ENCODE measurements around the gene RHBDL3.

RHBDL3 gene

GRCh38 chr17:32267690-32268205 is 2.1 kb downstream of the RHBDL3 start:
- DNase-seq: peak; percentile 43

- DNase-seq: no peak
Observed at GRCh38 chr17:32268734-32269288, 3.2 kb downstream of the RHBDL3 start.

DNA sequence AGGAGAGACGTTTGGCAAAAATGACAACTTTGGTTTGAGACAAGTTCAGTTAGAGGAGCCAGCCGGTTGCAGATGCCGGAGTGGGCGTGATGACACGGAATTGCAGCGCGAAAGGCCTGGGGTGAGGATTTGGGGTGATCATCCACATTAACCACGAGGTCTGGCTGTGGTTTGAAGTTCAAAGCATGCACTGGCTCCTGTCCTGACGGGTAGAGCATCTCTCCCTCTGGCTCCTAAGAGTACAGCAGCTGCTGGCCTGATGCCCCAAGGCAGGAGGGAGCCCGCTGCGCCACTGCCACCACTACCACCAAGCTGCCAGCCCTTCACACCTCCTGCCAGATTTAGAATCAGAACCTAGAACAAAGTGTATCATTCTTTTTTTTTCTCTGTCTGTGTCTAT is 3.7 kb downstream of the RHBDL3 start:
- DNase-seq: no peak

DNA sequence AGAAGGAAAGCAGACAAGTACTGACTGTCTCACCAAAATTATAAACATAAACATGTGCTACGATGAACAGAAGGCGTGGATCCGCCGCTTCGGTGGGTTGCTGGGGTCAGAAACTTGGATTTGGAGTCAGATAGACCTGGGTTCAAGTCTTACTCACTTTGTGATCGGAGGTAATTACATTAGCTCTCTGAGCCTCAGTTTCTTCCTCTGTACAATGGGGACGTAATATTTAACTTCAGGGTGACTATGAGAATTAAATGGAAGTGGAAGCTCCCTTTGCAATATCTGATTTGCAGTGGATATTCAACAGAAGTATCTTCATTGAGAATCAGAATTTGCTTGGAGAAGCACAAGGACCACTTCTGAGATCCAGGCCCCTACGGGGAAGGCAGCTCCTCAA is 6.2 kb downstream of the RHBDL3 start:
- no peak for DNase-seq

GRCh38 chr17:32274101-32274500 is 8.5 kb downstream of the RHBDL3 start:
- no peak for DNase-seq

DNA sequence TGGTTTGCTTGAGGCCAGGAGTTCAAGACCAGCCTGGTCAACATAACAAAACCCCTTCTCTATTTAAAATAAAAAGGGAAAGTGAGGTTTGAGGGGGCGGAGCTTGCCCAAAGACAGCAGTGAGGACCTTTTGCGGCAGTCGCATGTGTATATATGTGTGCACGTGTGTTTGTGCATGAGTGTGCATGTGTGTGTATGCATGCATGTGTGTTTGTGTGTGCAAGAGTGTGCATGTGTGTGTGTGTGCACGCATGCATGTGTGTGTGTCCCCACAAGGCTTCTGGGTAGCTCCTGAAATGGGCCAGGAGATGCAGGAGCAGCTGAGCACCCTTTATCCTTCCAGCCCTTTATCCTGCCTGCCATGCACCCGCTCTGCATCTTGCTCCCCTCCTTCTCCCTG is 9.0 kb downstream of the RHBDL3 start:
- DNase-seq: no peak

- DNase-seq: peak; percentile 89
Observed at GRCh38 chr17:32275060-32276042, 9.7 kb downstream of the RHBDL3 start.

- peak; percentile 67 for DNase-seq
Observed at GRCh38 chr17:32276171-32276601, 10.6 kb downstream of the RHBDL3 start.

GRCh38 chr17:32277284-32277683 is 11.7 kb downstream of the RHBDL3 start:
- DNase-seq: no peak

- no peak for DNase-seq
Observed at GRCh38 chr17:32278815-32279214, 13.2 kb downstream of the RHBDL3 start.

GRCh38 chr17:32279891-32280716 is 14.5 kb downstream of the RHBDL3 start:
- DNase-seq: peak; percentile 76

GRCh38 chr17:32281011-32281451 is 15.4 kb downstream of the RHBDL3 start:
- peak; percentile 98 for DNase-seq

GRCh38 chr17:32283745-32284201 is 18.1 kb downstream of the RHBDL3 start:
- no peak for DNase-seq

GRCh38 chr17:32285306-32285705 is 19.7 kb downstream of the RHBDL3 start:
- DNase-seq: no peak

GRCh38 chr17:32285746-32286517 is 20.3 kb downstream of the RHBDL3 start:
- DNase-seq: peak; percentile 66

GRCh38 chr17:32286518-32286900 is 20.9 kb downstream of the RHBDL3 start:
- DNase-seq: no peak

DNA sequence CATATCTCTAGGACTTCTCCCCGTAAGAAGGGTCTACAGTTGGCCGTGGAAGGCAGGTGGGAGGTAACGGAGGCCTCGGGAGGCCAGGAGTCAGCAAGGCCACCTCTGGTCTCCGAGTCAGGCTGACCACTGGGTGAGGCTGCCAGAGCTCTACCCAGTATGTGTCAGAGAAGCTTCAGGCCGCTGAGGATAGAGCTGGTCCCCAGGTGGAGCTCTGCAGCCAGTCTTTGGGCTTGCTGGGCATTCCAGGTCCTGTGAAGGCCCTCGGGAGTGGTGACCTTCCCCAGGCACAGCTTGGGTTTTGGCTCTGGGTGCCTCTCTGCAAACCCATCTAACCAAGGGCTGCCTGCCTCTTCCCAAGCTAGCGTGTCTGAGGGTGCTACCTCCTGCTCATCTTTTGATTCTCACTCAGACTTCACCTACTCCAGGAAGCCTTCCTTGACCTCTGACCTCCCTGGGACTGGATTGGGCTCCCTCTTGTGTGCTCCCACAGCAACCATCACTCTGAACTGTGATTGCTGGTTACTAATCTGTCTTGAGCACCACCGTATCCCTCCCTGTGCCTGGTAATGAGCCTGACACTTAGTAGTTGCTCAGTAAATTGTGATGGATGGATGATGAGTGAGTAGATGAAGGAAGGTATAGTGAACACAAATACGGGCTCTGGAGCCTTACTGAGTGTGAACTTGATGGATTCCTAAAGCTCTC is 22.3 kb downstream of the RHBDL3 start:
- no peak for DNase-seq

DNA sequence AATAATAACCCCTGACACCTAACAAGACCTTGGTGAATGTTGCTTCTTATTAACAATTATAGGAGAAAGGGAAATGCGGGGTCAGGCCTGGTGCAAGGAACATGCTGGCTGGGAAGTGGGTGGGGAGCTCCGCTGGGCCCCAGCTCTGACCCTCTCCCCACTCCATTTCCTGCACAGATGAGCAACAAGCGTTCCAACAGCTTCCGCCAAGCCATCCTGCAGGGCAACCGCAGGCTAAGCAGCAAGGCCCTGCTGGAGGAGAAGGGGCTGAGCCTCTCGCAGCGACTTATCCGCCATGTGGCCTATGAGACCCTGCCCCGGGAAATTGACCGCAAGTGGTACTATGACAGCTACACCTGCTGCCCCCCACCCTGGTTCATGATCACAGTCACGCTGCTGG is 23.0 kb downstream of the RHBDL3 start:
- DNase-seq: no peak

DNA sequence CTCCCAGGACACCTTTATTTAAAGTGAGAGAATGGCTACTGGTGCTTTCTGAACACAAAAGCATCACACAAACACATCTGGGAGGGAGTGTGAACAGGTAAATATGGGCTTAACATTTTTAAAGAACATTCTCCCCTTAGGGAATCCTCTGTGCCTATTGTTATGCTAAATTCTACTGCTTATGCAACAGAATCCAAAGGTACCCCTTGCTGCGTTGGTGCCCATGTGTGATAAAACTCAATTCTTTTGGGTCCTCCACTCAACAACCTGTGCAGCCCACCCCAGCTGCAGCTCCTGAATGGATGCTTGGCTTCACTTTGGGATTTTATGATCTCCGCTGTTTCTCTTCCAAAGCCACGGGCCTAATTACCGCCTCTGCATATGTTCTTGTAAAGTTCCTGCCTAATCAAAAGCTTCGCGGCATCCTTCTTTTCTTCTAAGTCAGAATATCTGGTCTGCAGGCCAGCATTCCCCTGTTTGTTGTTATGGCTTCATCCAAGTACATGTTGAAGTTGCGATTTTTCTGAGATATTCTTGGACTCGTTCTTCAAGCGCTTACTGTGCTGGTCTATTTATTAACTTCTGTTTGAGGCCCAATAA is 23.9 kb downstream of the RHBDL3 start:
- DNase-seq: peak; percentile 24

DNA sequence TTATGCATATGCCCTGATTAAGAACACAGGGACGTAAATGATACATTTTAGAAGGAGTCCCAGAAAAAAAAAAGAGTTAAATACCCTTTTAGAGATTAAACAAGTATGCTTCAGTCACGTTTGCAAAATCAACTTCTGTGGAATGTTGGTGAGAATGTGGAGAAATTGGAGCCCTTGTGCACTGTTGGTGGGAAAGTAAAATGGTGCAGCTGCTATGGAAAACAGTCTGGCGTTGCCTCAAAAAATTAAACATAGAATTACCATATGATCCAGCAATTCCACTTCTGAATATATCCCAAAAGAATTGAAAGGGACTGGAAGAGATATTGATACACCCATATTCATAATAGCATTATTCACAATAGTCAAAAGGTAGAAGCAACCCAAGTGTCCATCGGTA is 26.5 kb downstream of the RHBDL3 start:
- no peak for DNase-seq

DNA sequence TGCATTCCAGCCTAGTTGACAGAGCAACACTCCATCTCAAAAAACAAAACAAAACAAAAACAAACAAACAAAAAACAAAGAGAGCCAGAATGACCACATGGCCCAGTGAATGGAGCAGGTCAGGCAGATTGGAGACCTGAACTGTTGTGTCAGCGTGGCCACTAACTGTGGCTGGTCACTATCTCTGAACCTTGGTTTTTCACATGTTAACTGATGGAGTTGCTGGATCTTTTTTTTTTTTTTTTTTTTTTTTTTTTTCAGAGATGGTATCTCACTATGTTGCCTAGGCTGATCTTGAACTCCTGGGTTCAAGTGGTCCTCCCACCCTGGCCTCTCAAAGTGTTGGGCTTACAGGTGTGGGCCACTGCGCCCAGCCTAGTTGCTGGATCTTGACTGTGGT is 31.8 kb downstream of the RHBDL3 start:
- no peak for DNase-seq

Data from NCI-H69 (cell line).